Inflammatory macrophage (primary cell): Measurements from ENCODE around the gene CLDN16.

Experiments
- DNase-seq, 2 donors: peaks; one replicate each; pipeline ENCODE4 v3.0.0-alpha.2; 2020 to 2022
- total RNA-seq, 18 experiments: gene quantifications; one replicate each; lab custom pipeline; 2026; ENCODE audit warnings: mixed read lengths in 6 of 18, inconsistent platforms in 2 of 18; lab: John Stamatoyannopoulos, UW

The CLDN16 gene, protein sequence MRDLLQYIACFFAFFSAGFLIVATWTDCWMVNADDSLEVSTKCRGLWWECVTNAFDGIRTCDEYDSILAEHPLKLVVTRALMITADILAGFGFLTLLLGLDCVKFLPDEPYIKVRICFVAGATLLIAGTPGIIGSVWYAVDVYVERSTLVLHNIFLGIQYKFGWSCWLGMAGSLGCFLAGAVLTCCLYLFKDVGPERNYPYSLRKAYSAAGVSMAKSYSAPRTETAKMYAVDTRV
- total RNA-seq = 0 to 0.12 (median 0) reads per million in 18 experiments

GRCh38 chr3:190387578-190388213 is at the start of gene CLDN16:
Gene CLDN16 (plus strand): TSS chr3:190388163. CDS start chr3:190388330, 167 bp downstream.
- DNase-seq = no peak

- peak in 1 of 2 donors; percentile 9 for DNase-seq
These were observed 49.2 kb upstream of the CLDN16 start for GRCh38 chr3:190338717-190339116.

GRCh38 chr3:190339130-190339529 is 48.8 kb upstream of the CLDN16 start:
- no peak for DNase-seq

GRCh38 chr3:190340071-190340470 is 47.9 kb upstream of the CLDN16 start:
- no peak for DNase-seq

DNA sequence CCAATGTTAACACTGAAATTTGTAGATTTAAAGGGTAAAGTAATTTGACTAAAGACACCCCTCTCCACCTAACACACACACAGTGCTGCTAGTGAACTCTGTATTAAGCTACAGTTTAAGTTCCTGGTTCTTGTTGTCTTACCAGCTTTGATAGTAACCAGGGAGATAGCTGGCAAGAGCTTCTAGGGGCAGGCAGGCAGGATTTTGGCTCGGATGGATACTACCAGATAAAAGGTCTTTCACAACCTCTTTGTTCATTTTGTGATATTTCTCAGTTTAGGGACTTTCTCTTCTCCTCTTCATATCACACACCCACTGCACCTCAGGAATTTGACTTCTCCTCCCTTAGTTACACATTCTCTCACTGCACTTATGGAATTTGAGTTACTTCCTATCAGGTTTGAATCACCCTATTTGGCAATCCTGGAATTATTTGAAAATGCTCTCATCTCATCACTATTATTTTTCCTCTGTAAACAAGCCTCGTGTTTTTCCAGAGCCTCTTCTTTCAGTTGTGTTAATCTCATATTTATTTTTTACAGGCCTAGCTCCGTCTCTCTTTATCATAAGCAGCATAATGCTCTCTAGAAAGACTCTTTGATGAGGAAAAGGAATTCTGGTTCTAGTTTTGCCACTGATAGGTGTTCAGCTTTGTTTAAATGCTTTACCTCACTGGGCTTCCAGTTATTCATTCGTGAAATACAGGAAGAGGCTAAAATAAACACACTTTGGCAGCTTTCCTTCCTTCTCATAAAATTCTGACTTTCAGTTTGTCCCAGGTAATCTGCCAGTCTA is 42.7 kb upstream of the CLDN16 start:
- no peak for DNase-seq

- DNase-seq = no peak
These were observed 42.1 kb upstream of the CLDN16 start for GRCh38 chr3:190345878-190346277.

DNA sequence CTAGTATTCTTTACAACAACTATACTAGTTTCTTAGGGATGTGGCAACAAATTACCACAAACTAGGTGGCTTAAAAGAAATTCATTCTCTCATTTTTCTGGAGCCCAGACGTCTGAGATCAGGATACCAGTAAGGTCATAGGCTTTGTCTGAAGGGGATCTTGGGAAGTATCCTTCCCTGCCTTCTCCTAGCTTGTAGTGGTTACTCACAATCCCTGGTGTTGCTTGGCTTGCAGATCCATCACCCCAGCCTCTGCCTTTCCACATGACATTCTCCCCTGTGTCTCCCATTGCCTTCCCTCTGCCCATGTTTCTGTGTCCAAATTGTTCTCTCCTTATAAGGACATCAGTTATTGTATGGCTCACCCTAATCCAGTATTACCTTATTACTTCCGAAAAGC is 41.4 kb upstream of the CLDN16 start:
- DNase-seq = no peak

DNA sequence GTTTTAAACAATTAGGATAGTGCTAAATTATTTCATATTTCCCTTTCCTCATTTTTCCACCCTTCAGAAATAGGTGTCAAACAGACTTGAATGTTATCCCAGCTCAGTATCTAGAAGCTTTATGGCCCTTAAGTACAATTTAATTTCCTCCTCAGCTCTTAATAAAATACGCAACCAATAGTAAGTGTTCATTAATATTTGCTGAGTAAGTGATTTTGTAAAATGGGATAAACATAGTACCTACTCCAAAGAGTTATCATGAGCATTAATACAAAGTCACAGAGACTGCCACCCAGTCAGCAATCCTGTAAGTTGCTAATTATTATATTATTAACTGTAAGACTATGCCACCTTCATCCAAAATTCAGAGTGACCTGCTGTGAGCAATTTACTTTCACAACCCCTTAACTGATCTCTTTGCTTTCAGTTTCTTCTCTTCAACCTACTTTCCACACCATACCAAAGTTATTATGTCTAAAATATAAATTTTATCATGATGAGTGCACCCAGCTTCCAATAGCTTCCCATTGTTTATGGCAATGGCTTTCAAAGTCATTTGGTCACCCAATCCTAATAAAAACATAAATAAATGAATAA is 35.0 kb upstream of the CLDN16 start:
- DNase-seq = no peak

GRCh38 chr3:190356246-190356645 is 31.7 kb upstream of the CLDN16 start:
- no peak for DNase-seq

DNA sequence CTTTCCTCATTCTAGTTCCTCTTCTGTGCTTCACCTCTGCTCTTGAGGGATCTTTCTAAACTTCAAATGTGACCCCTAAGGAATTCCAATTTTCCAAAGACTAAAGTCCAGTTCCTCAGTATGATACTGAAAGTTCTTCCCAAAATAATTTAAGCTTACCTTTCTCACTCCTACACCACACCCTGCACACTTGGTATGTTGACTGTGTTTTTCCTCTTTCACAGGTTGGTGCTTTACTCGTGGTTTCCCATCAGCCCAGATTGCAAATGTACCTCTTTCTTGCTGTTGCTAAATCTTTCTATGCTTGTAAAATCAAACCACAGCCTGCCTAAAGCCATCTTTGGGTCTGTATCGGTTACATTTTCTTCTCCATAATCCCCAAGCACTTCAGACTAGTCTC is 30.5 kb upstream of the CLDN16 start:
- DNase-seq = no peak

DNA sequence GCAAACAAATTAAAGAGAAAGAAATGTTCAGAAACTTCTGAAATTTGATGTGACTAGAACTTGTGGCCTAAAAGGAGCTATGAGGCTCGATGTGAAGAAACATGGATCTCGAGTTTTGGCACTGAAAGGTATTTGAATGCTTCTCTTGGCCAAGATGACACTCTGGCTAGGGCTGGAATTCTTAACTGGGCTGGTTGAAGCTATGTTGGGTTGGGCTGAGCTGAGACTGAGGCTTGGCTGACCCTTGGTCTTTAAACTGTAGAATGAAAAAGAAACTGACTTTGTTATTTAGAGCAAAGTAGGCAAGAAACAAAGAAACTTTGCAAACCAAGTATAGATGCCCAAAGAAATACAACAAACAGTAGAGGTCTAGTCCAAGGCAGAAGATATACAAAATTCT is 28.1 kb upstream of the CLDN16 start:
- no peak for DNase-seq

- DNase-seq = no peak
These were observed 27.7 kb upstream of the CLDN16 start for GRCh38 chr3:190360228-190360627.

DNA sequence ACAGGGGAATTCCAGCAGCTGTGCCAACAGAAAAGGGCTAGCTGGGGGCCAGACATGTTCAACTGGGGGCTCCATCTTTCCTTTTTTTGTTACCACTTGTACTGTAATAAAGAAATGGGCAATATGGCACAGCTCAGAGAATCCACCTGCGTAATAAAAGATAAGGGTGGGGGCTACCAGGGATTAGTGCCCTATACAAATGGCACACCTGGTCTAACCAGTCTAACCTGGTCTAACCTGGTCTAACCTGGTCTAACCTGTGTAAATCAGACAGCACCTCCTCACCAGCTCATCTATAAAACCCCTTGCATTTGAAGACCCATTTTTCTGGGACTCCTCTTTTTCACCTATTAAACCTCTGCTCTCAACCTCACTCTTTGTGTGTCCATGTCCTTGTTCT is 26.2 kb upstream of the CLDN16 start:
- no peak for DNase-seq

- no peak for DNase-seq
These were observed 25.7 kb upstream of the CLDN16 start for GRCh38 chr3:190362258-190362657.

- no peak for DNase-seq
These were observed 21.8 kb upstream of the CLDN16 start for GRCh38 chr3:190366133-190366532.

GRCh38 chr3:190368881-190369280 is 19.1 kb upstream of the CLDN16 start:
- DNase-seq = no peak

DNA sequence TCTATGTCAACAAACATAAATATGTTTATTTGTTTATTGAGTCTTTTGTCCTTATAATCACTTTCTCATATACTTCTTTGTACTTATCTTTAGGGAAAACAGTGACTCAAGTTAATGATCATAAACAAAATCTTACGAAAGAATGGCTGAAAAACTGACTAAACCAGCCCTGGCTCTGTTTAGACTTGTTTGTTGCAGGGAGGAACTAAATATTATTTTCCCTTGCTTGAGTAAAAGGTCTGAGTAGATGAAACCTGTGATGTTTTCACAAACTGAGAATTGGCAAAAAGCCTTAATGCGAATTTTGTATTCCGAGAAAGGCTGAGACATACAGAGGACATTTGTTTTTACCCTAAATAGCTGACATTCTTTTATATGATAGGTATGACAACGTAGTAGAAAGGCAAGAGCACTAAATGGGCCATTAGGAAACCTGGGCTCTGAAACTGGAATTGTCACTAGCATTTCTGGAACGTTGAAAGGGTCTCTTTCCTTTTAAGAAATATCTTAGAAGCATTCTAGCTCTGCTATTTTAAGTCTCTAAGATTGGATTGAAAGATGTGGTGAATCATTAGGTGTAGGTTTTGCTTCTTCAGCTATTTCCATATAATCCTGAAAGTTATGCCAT is 18.2 kb upstream of the CLDN16 start:
- no peak for DNase-seq

DNA sequence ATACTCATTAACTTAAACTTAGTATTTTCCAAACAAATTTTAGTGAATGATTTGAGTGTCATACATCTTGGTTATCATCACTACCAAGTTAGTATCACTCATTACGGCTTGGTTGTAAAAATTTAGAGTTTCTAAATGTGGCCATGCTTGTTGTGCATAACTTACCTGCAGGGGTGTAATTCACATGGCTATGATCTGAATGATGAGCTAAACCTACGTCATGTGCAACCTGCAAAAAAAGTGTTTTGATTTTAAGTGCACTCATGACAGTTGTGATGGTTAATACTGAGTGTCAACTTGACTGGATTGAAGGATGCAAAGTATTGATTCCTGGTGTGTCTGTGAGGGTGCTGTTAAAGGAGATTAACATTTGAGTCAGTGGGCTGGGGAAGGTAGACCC is 17.6 kb upstream of the CLDN16 start:
- DNase-seq = no peak

- no peak for DNase-seq
These were observed 16.8 kb upstream of the CLDN16 start for GRCh38 chr3:190371152-190371551.

DNA sequence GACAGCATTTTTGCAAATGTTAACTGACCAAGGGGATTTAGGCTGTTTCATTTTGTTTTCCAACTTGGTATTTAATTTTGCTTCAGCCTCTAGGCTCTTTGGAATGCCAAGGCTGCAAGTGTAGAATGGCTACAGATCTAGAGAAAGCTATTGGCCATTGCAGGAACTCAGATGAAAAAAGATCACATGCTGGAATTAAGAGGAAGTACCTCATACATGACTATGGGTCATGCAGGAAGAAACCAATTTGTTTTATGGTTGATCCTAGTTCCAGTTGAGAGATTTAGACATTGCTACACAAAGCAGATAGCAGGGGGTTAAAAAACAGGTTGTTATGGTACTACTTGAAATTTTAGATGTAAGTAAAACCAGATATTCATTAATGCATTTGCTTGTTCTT is 12.7 kb upstream of the CLDN16 start:
- DNase-seq = peak; percentile 64 to 75

DNA sequence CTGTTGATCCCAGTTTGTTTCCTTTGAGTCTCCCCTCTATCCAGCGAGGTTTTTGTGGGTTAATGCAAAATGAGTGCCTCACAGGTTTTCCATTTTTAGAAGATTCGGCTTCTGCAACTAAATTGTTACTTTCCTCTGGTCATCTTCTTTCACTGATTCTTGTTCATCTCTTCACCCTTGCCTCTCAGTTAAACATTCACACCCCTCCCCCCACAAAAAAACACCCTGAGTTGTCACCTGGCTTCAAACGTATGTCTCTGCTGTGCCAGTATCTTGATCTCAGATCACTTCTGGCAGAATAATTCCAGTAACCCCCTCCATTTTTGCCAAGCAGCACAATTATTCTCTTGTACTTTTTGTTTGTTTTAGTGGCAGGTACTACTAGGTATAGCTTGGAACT is 12.3 kb upstream of the CLDN16 start:
- DNase-seq = no peak

DNA sequence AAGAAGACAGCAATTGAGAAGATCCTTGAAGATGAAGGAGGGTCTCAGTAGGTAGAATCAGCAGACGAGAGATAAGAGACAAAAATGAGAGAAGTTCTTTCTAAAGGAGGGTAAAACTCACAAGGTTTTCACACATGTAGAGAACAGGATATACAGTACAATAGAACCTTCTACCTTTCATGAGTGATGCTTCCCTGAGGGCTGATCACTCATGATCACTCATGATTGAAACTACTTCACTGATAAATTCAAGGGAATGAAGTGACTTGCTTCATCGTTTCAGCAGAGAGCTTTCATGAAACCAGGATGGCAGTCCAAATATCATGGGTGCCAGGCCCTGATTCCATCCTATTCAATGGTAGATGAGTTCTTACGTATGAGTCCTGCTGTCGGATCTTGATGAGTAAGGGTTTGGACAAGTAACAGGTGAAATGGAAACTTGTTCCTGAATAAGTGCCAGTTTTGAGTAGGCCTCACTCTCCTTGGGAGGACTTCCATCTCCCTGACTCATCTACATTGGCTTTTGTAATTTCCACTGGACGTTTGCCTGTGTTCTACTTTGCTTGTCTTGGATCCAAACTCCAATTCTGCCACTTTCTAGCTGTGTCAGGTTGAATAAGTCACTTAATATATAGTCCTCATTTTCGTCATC is 9.6 kb upstream of the CLDN16 start:
- no peak for DNase-seq
